ENCODE results near the gene AIP.
"Not testable (repeated sequence)": the region's sequence is repeated elsewhere in the genome, so short reads cannot be mapped to it uniquely, and the experiment has no call there.

The AIP gene

GRCh38 chr11:67449116-67449844 is 33.5 kb upstream of the AIP start:
- no peak for DNase-seq (ENCODE audit: low read depth)

DNA sequence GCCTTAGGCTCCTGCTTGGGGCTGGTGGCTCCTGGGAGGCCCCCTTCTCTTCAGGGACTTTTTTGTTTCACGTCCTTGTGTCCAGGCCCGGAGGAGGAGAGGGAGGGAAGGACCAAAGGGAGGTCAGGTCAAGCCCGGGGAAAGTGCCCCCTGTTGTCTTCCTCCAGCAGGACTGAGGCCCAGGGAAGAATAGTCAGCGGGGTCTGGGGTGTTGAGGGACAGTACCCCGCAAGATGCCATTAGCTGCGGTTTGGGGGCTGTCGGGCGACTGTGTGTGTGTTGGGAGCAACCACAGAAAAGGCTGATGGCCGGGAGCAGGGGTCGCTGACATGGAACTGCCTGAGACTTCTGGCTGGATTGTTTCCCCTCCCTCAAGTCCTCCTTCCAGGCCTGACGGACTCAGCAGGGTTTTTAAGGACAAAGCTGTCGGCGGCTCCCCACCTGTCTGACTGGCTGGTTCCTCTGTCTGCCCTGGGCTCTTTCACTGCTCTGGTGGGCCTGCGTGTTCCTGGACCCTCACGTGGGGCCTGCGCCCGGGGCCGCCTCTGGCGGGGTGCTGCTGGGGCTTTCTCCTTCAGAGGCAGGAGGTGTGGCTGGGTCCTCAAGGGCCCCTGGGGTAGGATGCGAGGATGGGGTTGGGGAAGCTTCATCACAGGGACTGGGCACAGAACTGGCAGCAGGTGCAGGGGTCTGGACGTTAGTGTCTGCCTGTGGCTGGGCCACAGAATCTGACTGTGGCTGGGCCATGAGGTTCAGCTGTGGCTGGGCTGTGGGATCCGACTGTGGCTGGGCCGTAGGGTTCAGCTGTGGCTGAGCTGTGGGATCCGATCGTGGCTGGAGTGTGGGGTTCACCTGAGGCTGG is 31.8 kb upstream of the AIP start:
- no peak for DNase-seq (ENCODE audit: low read depth)

DNA sequence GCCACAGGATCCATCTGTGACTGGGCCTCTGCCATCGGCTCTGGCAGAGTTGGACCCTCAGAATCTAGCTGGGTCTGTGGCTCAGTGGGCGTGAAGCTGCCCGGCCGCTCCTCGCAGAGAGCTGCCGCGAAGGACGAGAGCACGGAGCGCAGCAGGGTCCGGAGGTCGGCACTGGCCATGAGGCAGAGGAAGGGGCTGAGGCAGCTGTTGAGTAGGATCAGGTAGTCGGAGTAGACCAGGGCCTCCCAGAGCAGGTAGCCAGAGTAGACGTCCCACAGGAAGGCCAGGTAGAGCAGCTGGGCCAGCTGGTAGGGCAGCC is 31.2 kb upstream of the AIP start:
- DNase-seq (ENCODE audit: low read depth), result no peak

- no peak for DNase-seq (ENCODE audit: low read depth)
These were observed 30.5 kb upstream of the AIP start, which contains the start of gene GPR152 for GRCh38 chr11:67452141-67452952. Gene GPR152 (minus strand): TSS chr11:67452729. CDS start chr11:67452724, 5 bp downstream.

DNA sequence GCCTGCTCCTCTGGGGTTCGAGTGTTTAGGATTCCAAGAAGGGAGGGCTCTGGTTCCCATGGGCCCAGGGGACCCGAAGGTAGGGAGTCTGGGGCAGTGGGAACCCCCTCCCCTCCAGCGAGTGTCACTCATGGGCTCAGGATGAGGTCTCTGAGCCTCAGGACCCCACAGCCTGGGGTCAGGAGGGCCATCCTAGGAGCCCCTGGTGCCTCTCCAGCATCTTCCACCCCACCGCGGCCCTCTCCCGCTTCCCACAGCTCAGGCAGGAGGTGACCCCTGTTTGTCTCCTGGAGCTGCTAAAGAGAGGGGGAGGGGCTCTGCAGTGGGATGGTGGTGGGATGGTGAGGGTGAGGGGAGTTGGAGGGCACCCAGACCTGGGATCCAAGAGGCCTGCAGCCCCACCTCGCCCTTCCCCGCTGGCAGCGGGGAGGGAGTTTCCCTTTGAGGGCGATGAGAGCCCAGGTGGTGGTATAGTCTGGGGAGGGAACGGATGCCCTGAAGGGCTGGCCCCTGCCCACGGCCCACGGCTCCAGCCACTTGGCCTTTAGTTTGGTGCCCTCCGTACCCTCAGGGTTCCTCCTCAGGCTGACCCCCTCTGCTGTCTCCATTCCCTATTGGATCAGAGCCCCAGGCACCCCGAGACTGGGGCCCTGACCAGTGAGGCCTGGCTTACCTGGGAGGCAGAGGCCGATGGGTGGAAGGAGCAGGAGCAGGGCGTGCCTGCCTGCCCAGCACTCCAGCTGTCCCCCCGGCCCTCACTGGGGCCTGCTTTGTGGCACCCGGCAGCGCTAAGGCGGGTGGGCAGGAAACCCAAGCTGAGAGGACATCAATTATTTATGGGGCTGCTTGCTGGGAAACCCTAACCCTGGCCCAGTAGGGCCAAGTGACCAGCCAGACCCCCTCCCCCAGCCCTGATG is 28.8 kb upstream of the AIP start:
- DNase-seq (ENCODE audit: low read depth), result no peak

DNA sequence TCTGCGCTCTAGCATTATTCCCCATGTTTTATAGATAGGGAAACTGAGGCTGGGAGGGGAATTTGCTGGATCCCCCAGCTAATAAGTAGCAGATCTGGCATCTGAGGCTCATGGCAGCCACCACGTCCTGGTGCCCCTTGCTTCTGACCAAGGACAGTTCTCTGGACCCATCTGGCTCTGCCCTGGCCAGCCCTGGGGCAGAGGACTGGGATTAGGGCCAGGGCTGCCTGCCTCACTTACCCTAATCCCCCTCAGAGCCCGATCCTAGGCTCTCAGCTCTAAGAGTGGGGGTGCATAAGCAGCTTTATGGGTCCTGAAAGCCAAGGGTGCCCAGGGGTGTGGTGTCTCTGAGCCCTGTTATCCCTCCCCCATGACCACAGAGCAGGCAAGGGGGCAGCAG is 27.8 kb upstream of the AIP start, which contains the start of gene CABP4:
CABP4 (plus strand) TSS at position 301 of the 400 bp plus-strand sequence; CDS start at position 371, 70 bp downstream.
- DNase-seq (ENCODE audit: low read depth), result no peak

- no peak for DNase-seq (ENCODE audit: low read depth)
These were observed 26.6 kb upstream of the AIP start for GRCh38 chr11:67456068-67456705.

DNA sequence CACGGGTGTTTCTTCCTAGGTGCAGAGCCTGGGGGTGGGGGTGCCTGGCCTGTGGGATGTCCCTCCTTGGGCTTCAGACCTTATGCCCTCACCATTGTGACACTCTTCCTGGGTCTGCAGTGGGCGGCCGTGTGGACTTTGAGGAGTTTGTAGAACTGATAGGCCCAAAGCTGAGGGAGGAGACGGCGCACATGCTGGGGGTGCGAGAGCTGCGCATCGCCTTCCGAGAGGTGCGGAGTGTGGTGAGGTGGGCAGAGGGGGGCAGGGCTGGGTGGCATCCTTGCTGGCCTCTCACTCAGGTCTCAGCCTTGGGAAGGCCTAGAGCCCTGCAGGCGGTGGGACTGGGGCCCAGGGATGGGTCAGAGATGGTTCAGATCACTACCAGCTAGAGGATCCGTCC is 25.4 kb upstream of the AIP start:
- DNase-seq (ENCODE audit: low read depth), result no peak

GRCh38 chr11:67458266-67458665 is 24.6 kb upstream of the AIP start:
- DNase-seq (ENCODE audit: low read depth), result no peak

GRCh38 chr11:67463186-67463585 is 19.6 kb upstream of the AIP start:
- DNase-seq (ENCODE audit: low read depth), result no peak

DNA sequence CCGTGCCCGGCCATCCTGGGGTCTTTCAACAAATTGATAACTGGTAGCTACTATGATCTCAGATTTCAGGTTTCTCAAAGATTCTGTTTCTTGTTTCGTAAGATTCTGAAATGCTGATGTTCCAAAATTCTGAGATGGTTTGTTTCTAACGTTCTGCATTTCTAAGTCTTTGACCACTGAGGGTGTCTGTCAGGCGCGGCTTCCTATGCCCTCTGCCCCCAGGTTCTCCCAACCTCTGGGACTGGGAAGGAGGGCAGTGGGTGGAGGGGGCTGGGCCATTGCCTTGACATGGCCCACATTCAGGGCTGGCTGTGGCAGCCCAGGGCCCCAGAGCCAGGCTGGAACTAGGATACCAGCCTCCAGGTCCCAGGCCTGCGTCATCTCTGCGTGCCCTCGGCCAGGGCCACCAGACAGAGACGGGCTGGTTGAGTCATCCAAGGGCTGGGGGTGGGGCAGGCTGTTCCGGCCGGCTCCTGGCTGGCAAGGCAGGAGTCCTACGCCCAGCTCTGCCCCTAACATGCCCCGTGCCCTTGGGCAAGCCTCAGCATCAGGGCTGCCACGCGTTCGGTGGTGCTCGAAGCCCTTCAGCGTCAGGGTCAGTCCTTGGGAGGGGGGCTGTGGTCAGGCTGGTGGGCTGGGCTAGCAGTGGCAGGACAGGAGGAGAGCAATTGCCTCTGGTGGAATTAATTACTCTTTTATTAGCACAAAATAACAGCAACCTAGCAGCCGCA is 19.0 kb upstream of the AIP start:
- no peak for DNase-seq (ENCODE audit: low read depth)

- peak; percentile 83 for DNase-seq (ENCODE audit: low read depth)
These were observed 18.2 kb upstream of the AIP start for GRCh38 chr11:67464411-67465188.

DNA sequence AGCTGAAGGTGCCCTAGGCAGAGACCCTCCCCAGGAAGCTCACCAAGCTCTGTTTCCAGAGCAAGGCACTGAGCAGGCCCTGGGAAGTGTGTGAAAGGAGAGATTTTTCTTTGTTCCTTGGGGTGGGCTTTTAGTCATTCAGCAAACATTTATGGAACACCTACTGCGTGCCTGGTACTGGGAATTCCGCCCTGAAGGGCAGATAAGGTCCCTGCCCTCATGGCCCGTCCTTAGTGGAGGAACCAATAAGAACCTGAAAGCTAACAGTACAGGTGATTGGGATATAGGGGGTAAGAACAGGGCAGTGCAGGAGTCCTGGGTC is 17.7 kb upstream of the AIP start:
- no peak for DNase-seq (ENCODE audit: low read depth)

DNA sequence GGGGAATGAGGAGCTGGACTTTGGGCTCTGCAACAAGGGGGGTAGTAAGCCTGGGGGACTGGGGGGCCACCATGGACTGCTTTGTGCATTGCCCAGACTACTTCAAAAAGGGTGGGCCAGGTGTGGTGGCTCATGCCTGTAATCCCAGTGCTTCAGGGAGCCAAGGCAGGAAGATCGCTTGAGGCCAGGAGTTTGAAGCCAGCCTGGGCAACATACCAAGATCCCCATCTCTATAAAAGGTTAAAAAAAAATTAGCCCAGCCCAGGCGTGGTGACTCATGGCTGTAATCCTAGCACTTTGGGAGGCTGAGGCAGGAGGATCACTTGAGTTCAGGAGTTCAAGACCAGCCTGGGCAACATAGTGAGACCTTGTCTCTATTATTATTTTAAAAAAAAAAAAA is 17.3 kb upstream of the AIP start:
- not testable (repeated sequence) for DNase-seq (ENCODE audit: low read depth)

- no peak for DNase-seq (ENCODE audit: low read depth)
These were observed 16.5 kb upstream of the AIP start for GRCh38 chr11:67466367-67466766.

- DNase-seq (ENCODE audit: low read depth), result no peak
These were observed 15.7 kb upstream of the AIP start for GRCh38 chr11:67466962-67467771.

- DNase-seq (ENCODE audit: low read depth), result no peak
These were observed 14.8 kb upstream of the AIP start for GRCh38 chr11:67468056-67468455.

GRCh38 chr11:67468456-67468758 is 14.4 kb upstream of the AIP start:
- DNase-seq (ENCODE audit: low read depth), result no peak
